Esophagus muscularis mucosa (tissue), 4 donors: ENCODE data around the gene CPLX4.

Experiments used
- EP300 ChIP-seq: sonication (generic); formaldehyde crosslinking; IDR thresholded peaks from one replicate; pipeline ENCODE4 v1.6.1; 2017; ENCODE audit warnings: antibody characterized with exemption
- POLR2A ChIP-seq: fragments of 450-650 bp; IDR thresholded peaks from one replicate; pipeline ENCODE4 v1.6.1; 2017; ENCODE audit warnings: antibody characterized with exemption, moderate library complexity, mild to moderate bottlenecking, low read depth
- POLR2AphosphoS5 ChIP-seq, 2 donors: sonication (generic); formaldehyde crosslinking; IDR thresholded peaks; one replicate each; pipeline ENCODE4 v1.6.1; 2017; ENCODE audit warnings: antibody characterized with exemption in 2 of 2
- TF ChIP-seq, protein P1 (sequence below), 3 experiments: fragments of 200-600 bp in 2 of 3; fragments of 450-650 bp in 1 of 3; sonication (generic) in 2 of 3; IDR thresholded peaks; one replicate each; pipeline ENCODE4 v1.5.1; 2017 to 2019; ENCODE audit warnings: antibody characterized with exemption in 3 of 3, mild to moderate bottlenecking in 2 of 3, moderate library complexity in 1 of 3

DNA sequence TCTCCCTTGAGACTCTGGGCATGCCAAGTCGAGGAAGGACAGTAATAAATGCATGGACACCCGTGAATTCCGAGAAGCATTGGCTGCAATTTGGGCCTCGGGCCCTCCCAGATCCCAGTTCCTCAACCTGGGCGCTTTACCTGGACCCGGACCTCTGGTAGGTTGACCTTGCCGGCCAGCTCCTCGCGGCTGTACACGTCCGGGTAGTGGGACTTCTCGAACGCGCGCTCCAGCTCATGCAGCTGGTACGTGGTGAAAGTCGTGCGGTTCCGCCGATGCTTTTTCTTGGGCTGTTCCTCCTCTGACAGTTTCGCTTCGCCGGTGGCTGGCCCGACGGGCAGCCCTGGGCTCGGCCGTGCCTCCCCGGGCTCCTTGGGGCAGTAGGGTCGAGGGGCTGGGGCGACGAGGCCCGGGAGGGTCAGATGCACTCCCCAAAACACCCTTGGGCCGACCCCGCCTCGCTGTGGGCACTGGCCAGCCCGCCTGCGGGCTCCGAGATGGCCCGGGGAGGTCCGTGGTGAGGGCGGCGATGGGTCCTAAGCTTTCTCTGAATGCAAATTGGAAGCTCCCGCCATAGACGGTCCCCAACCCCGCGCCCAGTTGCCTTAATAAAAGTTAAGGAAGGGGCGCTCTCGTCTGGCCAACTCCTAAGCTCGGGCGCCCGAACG, 46.1 kb downstream of the CPLX4 start:
- no peak for TF ChIP-seq EP300
- TF ChIP-seq, protein P1, sequence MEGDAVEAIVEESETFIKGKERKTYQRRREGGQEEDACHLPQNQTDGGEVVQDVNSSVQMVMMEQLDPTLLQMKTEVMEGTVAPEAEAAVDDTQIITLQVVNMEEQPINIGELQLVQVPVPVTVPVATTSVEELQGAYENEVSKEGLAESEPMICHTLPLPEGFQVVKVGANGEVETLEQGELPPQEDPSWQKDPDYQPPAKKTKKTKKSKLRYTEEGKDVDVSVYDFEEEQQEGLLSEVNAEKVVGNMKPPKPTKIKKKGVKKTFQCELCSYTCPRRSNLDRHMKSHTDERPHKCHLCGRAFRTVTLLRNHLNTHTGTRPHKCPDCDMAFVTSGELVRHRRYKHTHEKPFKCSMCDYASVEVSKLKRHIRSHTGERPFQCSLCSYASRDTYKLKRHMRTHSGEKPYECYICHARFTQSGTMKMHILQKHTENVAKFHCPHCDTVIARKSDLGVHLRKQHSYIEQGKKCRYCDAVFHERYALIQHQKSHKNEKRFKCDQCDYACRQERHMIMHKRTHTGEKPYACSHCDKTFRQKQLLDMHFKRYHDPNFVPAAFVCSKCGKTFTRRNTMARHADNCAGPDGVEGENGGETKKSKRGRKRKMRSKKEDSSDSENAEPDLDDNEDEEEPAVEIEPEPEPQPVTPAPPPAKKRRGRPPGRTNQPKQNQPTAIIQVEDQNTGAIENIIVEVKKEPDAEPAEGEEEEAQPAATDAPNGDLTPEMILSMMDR (IDR thresholded peaks at IDR 0.05): no peak
- no peak for TF ChIP-seq POLR2A
- no peak for TF ChIP-seq POLR2AphosphoS5 (IDR thresholded peaks at IDR 0.05)
